ENCODE results near the gene DHRS9. TPM values are rescaled to one million over a fixed set of nuclear protein-coding genes. Genes with fewer than 3 reads are reported as not detected.

DHRS9 gene
- total and polyA plus RNA-seq, 4 donors, result 2.5 to 8.9 (median 3.9) TPM

GRCh38 chr2:169108099-169108884, 38.9 kb downstream of the DHRS9 start:
- DNase-seq (ENCODE audit: low read depth in 4 of 6, low spot score in 6 of 6), result no peak
- H3K27ac ChIP-seq (ENCODE audit: low read depth, low read length), result no peak overlapping the region
- H3K9me3 ChIP-seq (ENCODE audit: control insufficient read depth, insufficient read depth, low read length), result no peaks in the 10 kb centered on the region
- no peaks in the 10 kb centered on the region for H3K36me3 ChIP-seq (ENCODE audit: control insufficient read depth, insufficient read depth, low read length)
- 100% methylated on average over 1 of the region's 3 CpGs for WGBS (ENCODE audit: insufficient coverage)
- no peaks in the 10 kb centered on the region for H3K27me3 ChIP-seq (ENCODE audit: control insufficient read depth, insufficient read depth, low read length)
- no peak overlapping the region for H3K4me3 ChIP-seq (ENCODE audit: low read depth, low read length)
- H3K4me1 ChIP-seq (ENCODE audit: control insufficient read depth, insufficient read depth, low read length), result peaks cover 18% of the 10 kb centered on the region

GRCh38 chr2:169109502-169110409, 40.4 kb downstream of the DHRS9 start:
- Histone ChIP-seq H3K4me3 (ENCODE audit: low read depth, low read length) (no peak overlapping the region), H3K27ac (ENCODE audit: low read depth, low read length) (no peak overlapping the region), H3K9me3 (ENCODE audit: control insufficient read depth, insufficient read depth, low read length) (no peaks in the 10 kb centered on the region), H3K27me3 (ENCODE audit: control insufficient read depth, insufficient read depth, low read length) (no peaks in the 10 kb centered on the region), H3K4me1 (ENCODE audit: control insufficient read depth, insufficient read depth, low read length) (peaks cover 18% of the 10 kb centered on the region), H3K36me3 (ENCODE audit: control insufficient read depth, insufficient read depth, low read length) (no peaks in the 10 kb centered on the region)
- WGBS (ENCODE audit: insufficient coverage), result 36% methylated on average over 14 of the region's 21 CpGs
- peak; percentile 49 to 96 (median 74) for DNase-seq (ENCODE audit: low read depth in 4 of 6, low spot score in 6 of 6)

- Histone ChIP-seq H3K36me3 (ENCODE audit: control insufficient read depth, insufficient read depth, low read length) (no peaks in the 10 kb centered on the region), H3K4me1 (ENCODE audit: control insufficient read depth, insufficient read depth, low read length) (peaks cover 18% of the 10 kb centered on the region), H3K4me3 (ENCODE audit: low read depth, low read length) (no peak overlapping the region), H3K27ac (ENCODE audit: low read depth, low read length) (no peak overlapping the region), H3K27me3 (ENCODE audit: control insufficient read depth, insufficient read depth, low read length) (no peaks in the 10 kb centered on the region), H3K9me3 (ENCODE audit: control insufficient read depth, insufficient read depth, low read length) (no peaks in the 10 kb centered on the region)
- 8% methylated on average over 2 of the region's 7 CpGs for WGBS (ENCODE audit: insufficient coverage)
- DNase-seq (ENCODE audit: low read depth in 4 of 6, low spot score in 6 of 6), result peak in 2 of 6 donors; percentile 70 to 74
Measured at GRCh38 chr2:169110419-169110818, 41.1 kb downstream of the DHRS9 start.

- 0% methylated on average over 7 of the region's 18 CpGs for WGBS (ENCODE audit: insufficient coverage)
- Histone ChIP-seq H3K27me3 (ENCODE audit: control insufficient read depth, insufficient read depth, low read length) (no peaks in the 10 kb centered on the region), H3K27ac (ENCODE audit: low read depth, low read length) (no peak overlapping the region), H3K9me3 (ENCODE audit: control insufficient read depth, insufficient read depth, low read length) (no peaks in the 10 kb centered on the region), H3K4me3 (ENCODE audit: low read depth, low read length) (no peak overlapping the region), H3K4me1 (ENCODE audit: control insufficient read depth, insufficient read depth, low read length) (peaks cover 18% of the 10 kb centered on the region), H3K36me3 (ENCODE audit: control insufficient read depth, insufficient read depth, low read length) (no peaks in the 10 kb centered on the region)
- peak in 2 of 6 donors; percentile 57 to 65 for DNase-seq (ENCODE audit: low read depth in 4 of 6, low spot score in 6 of 6)
Measured at GRCh38 chr2:169110916-169111315, 41.6 kb downstream of the DHRS9 start.

GRCh38 chr2:169112841-169113240, 43.5 kb downstream of the DHRS9 start:
- WGBS (ENCODE audit: insufficient coverage), result 83% methylated on average over 1 of the region's 6 CpGs
- H3K4me1 ChIP-seq (ENCODE audit: control insufficient read depth, insufficient read depth, low read length), result peaks cover 18% of the 10 kb centered on the region
- no peak for DNase-seq (ENCODE audit: low read depth in 4 of 6, low spot score in 6 of 6)

GRCh38 chr2:169114056-169114455, 44.7 kb downstream of the DHRS9 start:
- no peak for DNase-seq (ENCODE audit: low read depth in 4 of 6, low spot score in 6 of 6)
- Histone ChIP-seq H3K4me1 (ENCODE audit: control insufficient read depth, insufficient read depth, low read length) (peaks cover 19% of the 10 kb centered on the region), H3K9me3 (ENCODE audit: control insufficient read depth, insufficient read depth, low read length) (no peaks in the 10 kb centered on the region), H3K4me3 (ENCODE audit: low read depth, low read length) (no peak overlapping the region), H3K27me3 (ENCODE audit: control insufficient read depth, insufficient read depth, low read length) (no peaks in the 10 kb centered on the region), H3K36me3 (ENCODE audit: control insufficient read depth, insufficient read depth, low read length) (no peaks in the 10 kb centered on the region), H3K27ac (ENCODE audit: low read depth, low read length) (no peak overlapping the region)
- 95% methylated on average over 4 of the region's 4 CpGs for WGBS (ENCODE audit: insufficient coverage)

More at GRCh38 chr2:169112841-169113240, 43.5 kb downstream of the DHRS9 start:
- no peak overlapping the region for H3K4me3 ChIP-seq (ENCODE audit: low read depth, low read length)
- no peaks in the 10 kb centered on the region for H3K27me3 ChIP-seq (ENCODE audit: control insufficient read depth, insufficient read depth, low read length)
- H3K9me3 ChIP-seq (ENCODE audit: control insufficient read depth, insufficient read depth, low read length), result no peaks in the 10 kb centered on the region
- H3K27ac ChIP-seq (ENCODE audit: low read depth, low read length), result no peak overlapping the region
- no peaks in the 10 kb centered on the region for H3K36me3 ChIP-seq (ENCODE audit: control insufficient read depth, insufficient read depth, low read length)

GRCh38 chr2:169116327-169116726, 47.0 kb downstream of the DHRS9 start:
- H3K4me1 ChIP-seq (ENCODE audit: control insufficient read depth, insufficient read depth, low read length), result peaks cover 3% of the 10 kb centered on the region
- H3K27ac ChIP-seq (ENCODE audit: low read depth, low read length), result no peak overlapping the region
- H3K27me3 ChIP-seq (ENCODE audit: control insufficient read depth, insufficient read depth, low read length), result no peaks in the 10 kb centered on the region
- no peak overlapping the region for H3K4me3 ChIP-seq (ENCODE audit: low read depth, low read length)
- no peaks in the 10 kb centered on the region for H3K36me3 ChIP-seq (ENCODE audit: control insufficient read depth, insufficient read depth, low read length)
- no peak for DNase-seq (ENCODE audit: low read depth in 4 of 6, low spot score in 6 of 6)
- no peaks in the 10 kb centered on the region for H3K9me3 ChIP-seq (ENCODE audit: control insufficient read depth, insufficient read depth, low read length)
- WGBS (ENCODE audit: insufficient coverage), result 65% methylated on average over 2 of the region's 2 CpGs

- Histone ChIP-seq H3K36me3 (ENCODE audit: control insufficient read depth, insufficient read depth, low read length) (no peaks in the 10 kb centered on the region), H3K4me3 (ENCODE audit: low read depth, low read length) (no peak overlapping the region), H3K9me3 (ENCODE audit: control insufficient read depth, insufficient read depth, low read length) (no peaks in the 10 kb centered on the region), H3K27ac (ENCODE audit: low read depth, low read length) (no peak overlapping the region), H3K27me3 (ENCODE audit: control insufficient read depth, insufficient read depth, low read length) (no peaks in the 10 kb centered on the region), H3K4me1 (ENCODE audit: control insufficient read depth, insufficient read depth, low read length) (peaks cover 3% of the 10 kb centered on the region)
- DNase-seq (ENCODE audit: low read depth in 4 of 6, low spot score in 6 of 6), result no peak
Measured at GRCh38 chr2:169116993-169117392, 47.6 kb downstream of the DHRS9 start.

GRCh38 chr2:169118060-169118459, 48.7 kb downstream of the DHRS9 start:
- 71% methylated on average over 1 of the region's 2 CpGs for WGBS (ENCODE audit: insufficient coverage)
- no peaks in the 10 kb centered on the region for H3K36me3 ChIP-seq (ENCODE audit: control insufficient read depth, insufficient read depth, low read length)
- peaks cover 3% of the 10 kb centered on the region for H3K4me1 ChIP-seq (ENCODE audit: control insufficient read depth, insufficient read depth, low read length)
- no peaks in the 10 kb centered on the region for H3K9me3 ChIP-seq (ENCODE audit: control insufficient read depth, insufficient read depth, low read length)
- H3K27ac ChIP-seq (ENCODE audit: low read depth, low read length), result no peak overlapping the region
- H3K27me3 ChIP-seq (ENCODE audit: control insufficient read depth, insufficient read depth, low read length), result no peaks in the 10 kb centered on the region
- DNase-seq (ENCODE audit: low read depth in 4 of 6, low spot score in 6 of 6), result no peak
- H3K4me3 ChIP-seq (ENCODE audit: low read depth, low read length), result no peak overlapping the region

All from spinal cord (tissue), 10 donors.